ENCODE data around the gene CLN5.

The CLN5 gene

DNA sequence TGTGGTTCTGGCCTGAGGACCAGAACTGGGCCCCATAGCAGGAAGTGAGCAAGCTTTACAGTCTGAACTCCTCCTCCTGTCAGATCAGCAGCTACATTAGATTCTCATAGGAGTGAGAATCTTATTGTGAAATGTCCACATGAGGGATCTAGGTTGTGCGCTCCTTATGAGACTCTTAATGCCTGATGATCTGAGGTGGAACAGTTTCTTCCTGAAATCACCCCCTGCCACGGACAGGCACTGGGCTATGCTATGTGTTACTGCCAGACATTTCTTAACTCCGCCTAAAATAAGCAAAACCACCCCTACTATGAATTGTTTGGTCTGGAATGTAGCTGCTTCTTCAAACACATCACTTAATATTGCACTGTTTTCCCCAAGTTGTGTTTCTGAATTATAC is 30.5 kb downstream of the CLN5 start:
- FAIRE-seq, result no peak

DNA sequence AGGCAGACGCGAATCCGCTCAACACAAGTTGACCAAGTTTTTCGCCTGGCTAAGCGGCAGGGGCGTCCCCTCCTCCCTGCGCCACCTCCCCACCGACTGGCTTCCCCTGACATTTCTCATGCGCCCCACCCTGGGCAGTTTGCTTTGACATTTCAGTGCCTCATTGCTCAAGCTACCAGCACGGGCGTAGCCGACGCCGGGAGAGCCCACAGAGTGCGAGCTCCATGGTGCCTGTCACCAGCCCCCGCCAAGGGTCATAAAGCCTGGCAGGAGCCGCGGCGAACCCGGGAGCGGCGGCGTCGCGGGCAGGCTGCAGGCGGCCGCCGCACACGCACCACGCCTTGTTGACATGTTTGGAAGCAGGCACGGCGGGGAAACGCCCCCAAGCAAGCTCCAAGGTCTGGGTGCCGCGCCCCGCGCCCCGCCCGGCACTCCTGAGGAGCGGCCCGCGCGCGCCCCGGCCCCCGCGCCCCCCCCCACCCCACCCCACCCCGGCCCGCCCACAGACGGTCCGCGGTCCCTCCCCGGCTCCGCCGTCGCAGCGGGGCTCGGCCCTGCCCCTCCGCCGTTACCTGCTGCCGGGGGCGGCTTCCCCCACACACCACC is 34.5 kb downstream of the CLN5 start:
- FAIRE-seq, result no peak

DNA sequence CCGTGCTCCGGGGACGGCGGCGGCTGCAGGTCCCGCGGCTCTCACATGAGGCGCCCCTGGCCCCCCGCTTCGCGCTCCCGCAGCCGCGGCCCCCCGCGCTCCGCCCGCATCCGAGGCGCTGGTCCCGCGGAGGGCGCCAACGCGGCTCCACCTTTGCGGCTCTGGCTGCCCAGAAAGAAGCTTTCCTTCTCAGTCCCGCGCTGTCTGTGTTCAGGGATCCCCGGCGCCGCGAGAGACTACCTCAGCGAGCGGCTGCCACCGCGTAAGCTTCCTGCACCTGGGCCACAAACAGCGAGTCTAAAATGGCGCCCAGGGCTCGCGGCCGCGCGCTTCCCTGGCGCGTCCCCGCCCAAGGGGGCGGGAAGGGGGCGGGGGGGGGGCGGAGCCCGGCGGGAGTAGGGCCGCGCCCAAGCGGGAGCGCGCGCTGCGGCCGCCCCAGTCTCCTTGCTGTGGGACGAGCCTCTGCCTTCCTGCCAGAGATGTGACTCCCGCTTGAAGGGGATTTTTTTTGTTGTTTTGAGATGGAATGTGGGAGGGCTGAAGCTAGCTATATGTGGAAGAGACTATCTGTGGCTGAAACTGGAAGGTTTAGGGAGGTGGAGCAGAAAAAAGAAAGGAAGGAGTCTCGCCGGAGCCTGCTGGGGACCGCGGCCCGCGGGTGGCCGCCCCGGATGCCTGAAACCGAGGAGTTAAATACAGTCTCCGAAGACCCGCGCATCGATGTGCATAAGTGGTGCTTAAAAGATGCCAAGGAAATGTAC is 35.2 kb downstream of the CLN5 start, which contains the start of gene FBXL3:
FBXL3 (minus strand) TSS at position 299 of the 761 bp plus-strand sequence. CDS start 5,299 bp downstream, outside the sequence.
- FAIRE-seq, result no peak

DNA sequence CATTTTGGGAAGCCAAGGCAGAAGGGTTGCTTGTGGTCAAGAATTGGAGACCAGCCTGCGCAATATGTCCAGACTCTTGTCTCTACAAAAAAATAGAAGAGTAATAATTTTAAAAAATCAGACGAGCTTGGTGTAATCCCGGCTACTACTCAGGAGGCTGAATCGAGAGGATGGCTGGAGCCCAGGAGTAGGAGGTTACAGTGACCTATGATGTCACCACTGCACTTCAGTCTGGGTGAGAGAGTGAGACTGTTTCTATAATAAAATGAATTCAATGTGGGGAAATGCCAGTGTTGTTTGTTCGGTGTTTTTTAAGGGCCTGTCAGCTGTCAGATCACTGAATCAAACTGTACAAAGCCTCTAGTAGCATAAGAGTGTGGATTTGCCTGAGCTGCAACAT is 36.3 kb downstream of the CLN5 start:
- FAIRE-seq, result no peak

DNA sequence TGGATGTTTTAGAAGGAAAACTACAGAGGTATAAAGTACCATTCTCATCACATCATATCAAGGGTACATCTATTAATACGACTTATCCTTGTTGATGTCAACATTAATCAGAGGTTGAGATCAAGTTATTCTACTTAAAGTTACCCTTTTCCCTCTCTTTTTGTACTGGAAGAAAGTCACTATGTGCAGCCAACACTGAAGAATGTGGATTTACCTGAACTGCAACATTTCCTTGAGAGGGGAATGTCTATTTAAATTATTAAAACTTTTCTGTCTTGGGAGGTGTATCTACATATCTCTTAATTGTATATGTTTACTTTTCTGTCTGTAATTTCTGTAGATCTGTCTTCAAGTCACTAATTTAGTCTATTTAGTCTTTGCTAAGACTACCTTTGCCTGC is 37.6 kb downstream of the CLN5 start:
- no peak for FAIRE-seq

DNA sequence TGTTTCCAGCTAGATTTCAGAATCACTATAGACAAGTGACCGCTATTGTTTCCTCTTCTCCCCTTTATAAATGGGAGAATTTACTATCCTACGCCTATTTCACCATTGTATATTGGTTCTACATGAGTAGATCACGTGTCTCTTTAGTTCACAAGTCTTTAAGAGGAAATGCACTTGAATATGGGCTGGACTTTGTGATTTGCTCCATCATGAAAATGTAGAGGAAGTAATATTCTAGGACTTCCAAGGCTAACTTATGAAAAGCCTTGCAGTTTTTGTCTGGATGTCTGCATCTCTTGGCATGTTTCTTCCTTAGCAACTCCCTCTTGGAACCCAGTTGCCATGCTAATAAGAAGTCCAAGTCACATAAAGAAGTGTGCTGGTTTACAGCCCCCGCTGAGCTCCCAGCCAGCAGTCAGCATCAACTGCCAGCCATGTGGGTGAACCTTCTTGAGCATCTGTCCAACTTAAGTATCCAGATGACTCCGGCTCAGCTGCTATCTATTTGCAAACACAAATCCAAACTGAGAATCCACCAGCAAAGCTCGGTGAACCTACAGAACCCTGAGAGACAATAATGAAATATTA is 39.9 kb downstream of the CLN5 start:
- FAIRE-seq, result no peak

DNA sequence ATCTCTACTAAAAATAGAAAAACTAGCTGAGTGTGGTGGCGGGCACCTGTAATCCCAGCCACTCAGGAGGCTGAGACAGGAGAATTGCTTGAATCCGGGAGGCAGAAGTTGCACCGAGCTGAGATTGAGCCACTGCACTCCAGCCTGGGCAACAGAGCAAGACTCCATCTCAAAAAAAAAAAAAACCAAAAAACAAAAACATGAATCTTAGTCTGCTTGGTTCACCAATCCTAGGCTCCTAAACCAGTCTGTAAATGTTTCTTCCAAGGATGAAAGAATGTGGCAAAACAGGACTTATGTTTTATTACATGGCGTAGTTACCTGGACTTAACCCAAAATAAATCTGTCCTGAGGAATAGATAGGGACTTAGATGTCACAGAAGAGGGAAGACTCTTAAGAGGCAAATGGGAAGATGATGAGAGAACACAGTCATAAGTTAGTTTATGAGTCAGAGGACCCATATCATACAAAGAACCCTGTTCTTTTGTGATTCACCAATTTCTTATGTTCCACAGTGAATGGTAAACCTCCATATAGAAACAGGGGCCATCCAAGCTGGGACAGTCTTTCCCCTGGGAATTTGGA is 41.9 kb downstream of the CLN5 start:
- FAIRE-seq, result no peak

DNA sequence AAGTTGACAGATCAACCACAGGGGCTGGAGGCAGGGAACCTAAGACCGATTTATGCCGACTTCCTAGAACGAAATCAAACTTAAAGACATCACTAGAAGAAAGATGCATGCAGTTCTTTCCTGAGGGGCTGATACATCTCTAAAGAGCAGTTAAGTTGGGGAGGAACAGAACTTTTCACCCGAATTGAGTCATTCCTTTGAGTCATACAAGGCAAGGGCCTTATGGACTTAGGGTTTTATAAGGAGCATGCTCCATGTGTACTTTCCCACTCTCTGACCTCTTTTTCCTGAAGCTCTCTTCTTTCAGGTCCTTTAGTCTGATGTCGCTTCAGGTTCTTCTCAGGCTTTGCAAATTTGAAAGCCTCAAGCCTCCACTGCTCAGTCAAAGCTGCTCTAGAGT is 43.0 kb downstream of the CLN5 start:
- FAIRE-seq, result no peak

DNA sequence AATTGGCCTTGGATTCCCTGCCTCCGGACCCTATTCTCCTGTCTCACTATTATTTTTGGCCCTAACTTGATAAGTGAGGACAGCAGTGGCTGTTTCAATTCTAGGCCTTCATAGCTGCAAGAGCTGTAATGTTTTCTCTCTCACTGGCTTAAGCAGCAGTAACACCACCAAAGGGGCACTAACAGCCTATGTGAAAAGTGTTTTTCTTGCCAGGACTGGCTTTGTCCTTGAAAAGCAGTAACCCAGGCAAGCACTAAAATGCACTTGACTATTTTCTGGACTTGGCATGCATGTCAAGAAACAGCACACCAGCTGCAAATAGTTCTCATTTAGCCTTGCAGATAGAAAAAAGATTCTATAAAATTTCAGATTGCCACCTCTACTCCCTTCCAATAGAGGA is 44.4 kb downstream of the CLN5 start:
- FAIRE-seq, result no peak

DNA sequence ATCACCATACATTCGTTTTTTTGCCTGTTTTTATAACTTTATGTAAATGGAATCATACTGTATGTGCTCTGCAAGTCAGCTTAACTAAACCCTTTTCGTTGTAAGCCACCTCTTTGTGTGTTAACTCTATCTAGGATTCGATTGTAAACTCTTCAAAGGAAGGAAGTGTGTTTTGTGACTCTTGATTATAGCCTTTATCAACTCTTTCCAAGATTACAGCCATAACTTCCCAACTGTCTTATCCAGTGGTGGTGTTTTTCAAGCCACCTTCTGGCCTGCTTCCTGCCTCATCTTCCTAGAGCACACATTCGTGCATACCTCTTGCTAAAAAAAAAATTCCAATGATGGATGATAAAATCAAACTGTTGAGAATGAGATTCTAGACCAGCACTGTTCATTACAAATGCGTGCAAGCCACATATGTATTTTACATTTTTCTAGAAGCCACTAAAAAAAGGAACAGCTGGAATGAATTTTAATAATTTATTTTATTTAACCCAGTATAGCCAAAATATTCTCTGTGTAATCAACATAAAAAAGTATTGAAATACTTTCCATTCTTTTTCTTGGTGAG is 47.1 kb downstream of the CLN5 start:
- no peak for FAIRE-seq

DNA sequence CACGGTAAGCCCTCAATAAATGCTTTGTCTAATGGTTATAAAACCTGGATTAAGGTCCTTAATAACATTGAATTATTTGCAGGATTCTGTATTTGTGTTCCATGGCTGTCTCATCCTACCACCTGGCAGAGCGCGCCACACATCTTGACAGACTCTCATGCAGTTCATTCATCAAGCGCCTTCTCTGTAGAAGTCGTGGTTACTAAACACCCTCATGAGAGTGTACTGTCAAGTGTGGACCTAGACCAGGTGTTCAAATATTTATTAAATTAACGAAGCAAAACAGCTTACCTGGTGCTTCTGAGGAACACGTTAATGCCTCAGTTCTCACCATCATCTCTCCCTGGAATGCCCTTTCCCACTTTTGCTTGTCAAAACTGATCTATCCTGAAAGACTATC is 48.2 kb downstream of the CLN5 start:
- no peak for FAIRE-seq

DNA sequence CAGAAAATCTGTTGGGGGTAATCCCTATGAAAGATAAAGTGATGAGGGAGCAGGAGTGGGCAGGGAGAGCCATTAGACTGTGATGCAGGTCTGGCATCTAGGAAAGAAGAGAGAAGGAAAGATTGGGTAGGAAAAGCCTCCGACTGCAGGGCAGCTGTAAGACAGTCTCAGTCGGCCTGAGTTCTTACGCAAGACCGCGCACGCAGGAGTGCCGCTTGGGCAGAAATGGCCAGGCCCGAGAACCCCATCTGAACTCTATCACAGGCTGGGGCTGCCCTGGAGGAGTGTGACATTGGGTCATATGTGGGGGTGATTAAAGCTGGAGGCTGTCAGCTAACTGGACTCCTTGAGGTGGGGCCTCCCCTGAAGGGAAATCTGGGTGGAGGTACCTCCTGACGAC is 49.0 kb downstream of the CLN5 start:
- FAIRE-seq, result no peak

DNA sequence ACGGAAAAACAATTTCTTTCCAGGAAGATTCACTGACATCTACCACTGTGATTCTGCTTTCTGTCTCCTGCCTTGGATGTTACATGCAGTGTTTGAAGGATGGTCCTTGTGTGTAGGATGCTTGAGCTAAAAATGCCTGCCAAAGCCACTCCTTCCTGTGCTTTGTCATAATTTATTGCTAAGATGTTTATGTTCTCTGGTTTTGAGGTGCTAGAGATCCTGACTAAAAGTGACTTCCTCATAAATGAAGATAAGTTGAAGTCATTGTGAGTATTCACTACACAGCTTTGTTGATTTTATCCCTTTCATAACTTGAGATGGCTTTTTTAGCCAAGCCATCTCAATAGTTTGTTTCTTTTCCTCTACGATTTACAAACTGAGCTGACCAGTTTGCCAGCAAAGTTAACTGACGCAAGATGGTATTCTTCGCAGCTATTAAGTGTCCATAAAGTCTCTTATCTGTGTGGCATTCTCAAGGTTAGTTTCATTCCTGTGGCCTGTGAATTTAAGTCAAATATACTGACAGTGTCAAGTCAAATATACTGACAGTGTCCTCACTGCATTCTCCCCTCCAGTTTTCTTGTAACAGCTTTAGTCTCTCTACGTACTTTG is 50.8 kb downstream of the CLN5 start:
- FAIRE-seq, result no peak

DNA sequence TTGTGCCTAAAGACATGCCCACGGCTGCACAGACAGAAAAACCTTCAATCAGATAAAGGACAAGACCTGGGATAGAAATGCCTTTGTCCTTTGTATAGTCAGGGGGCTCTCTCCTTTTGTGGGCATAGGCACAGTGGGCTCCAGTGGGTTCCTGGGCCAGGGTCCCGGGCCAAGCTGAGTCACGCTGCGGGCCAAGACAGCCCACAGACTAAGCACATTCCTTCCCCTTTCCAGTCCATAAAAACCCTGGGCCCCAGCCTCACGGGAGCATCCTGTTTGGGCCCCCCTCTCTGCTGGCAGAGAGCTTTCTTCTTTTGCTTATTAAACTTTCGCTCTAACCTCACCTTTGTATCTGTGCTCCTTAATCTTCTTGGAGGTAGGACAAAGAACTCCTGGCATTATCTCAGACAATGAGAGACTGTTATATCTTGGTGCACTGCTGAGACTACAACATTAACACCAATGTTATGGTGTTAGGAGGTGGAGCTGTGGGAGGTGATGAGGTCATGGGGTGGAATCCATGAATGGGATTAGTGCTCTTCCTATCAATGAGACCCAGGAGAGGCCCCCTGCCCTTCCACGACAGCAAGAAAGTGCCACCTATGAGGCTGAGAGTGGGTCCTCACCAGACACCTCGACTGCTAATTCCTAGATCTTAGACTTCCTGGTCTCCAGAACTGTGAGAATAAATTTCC is 55.9 kb downstream of the CLN5 start:
- FAIRE-seq, result no peak

DNA sequence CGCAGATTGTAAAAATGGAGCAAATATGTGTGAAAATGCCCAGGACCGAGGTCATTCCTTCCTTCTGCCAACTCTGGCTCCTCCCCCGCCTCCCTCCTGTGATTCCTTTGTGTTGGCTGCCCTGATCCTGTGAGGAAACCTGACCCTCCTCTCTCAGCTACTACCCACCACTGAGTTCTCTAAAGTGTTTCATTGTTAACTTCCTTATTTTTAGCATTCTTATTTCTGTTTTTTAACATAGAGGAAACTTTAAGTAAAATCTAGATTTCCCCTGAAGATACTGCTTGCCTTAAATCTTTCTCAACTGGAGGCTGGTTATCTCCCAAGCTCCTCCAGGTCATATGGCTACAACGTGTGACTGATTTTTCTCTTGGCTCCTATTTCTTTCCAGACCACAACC is 56.8 kb downstream of the CLN5 start:
- no peak for FAIRE-seq

DNA sequence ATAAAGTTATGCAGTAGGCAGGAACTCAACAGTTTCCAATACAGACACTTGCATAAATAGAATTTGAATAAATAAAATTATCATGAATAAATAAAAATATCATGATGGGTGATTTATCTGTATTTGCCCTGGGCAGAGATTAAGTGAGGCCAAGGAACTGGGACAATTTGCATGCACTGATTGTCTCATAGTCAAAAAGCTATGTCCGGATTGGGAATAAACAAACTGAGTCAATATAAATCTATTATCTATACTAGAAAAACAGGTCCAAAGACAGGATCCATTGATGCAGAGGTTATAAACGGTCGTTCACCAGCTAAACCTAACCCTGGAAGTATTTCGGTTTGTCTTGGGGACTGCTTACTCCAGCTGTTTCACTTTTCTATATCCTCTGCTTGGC is 61.3 kb downstream of the CLN5 start:
- FAIRE-seq, result no peak
